Measurements from ENCODE around the gene LCN1.

The LCN1 gene

GRCh38 chr9:135517407-135517822 is 3.8 kb upstream of the LCN1 start:
- no peak for DNase-seq (ENCODE audit: low read depth, low spot score)
- TF ChIP-seq CTCF (IDR thresholded peaks at IDR 0.05; ENCODE audit: low read depth, low read length) = no peak
- in situ Hi-C loops (cut with HindIII; ENCODE audit: low sequenced_read_pairs) = no loop called here
- H3K4me3 ChIP-seq (ENCODE audit: low read depth, low read length) = no peak overlapping the region

DNA sequence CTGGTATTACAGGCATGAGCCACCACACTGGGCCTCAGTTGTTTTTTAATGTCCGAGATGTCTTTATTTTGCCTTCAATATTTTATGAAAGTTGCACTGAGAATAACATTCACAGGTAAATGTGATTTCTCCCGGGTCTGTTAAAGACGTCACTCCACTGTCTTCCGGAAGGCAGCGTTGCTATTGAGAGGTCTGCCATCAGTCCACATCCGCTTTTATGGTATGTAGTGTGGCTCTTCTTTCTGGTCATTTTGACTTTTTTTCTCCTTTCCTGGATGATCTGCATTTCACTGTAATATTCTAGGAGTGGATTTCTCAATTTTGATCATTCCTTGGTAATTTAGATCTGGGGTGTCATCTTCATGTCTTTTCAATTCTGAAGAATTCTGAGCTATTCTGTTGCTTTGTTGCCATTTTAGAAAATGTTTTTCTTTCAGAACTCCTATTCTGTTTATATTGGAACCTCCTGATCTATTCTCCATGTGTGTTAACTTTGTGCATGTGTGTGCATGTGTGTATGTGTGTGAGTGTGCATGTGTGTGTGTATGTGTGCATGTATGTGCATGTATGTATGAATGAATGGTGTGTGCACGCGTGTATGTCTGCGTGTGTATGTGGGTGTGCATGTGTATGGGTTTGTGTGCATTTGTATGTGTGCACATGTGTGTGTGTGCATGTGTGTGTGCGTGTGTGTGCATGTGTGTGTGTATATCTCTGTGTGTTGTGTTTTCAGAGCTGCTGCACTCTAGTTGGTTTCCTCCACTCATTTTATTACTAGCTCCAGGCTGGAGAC is 1.9 kb upstream of the LCN1 start:
- no peak for TF ChIP-seq CTCF (IDR thresholded peaks at IDR 0.05; ENCODE audit: low read depth, low read length)
- DNase-seq (ENCODE audit: low read depth, low spot score) = no peak
- H3K4me3 ChIP-seq (ENCODE audit: low read depth, low read length) = no peak overlapping the region
- in situ Hi-C loops (cut with HindIII; ENCODE audit: low sequenced_read_pairs) = no loop called here

DNA sequence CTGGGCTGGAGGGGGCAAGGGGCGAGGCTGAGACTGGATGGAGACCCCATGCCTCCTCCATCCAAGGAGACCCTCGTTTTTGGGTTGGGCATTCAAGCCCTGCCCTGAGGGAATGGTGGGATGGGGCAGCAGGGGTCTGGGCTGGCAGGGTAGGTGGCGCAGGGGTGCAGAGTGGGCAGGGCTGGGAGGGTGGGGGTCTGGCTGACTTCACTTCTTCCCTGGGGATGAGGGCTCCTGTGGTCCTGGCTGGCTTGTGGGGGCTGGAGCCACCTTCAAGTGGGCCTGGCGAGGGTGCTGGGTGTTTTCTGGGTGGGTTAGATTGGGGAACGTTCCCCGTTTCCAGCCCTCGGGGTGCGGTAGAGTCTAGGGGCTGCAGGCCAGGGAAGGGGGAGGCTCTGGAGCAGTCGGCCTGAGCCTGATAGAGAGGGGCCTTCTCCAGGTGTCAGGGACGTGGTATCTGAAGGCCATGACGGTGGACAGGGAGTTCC is 412 bp downstream of the LCN1 start:
- no peak overlapping the region for H3K4me3 ChIP-seq (ENCODE audit: low read depth, low read length)
- no peak for DNase-seq (ENCODE audit: low read depth, low spot score)
- in situ Hi-C loops (cut with HindIII; ENCODE audit: low sequenced_read_pairs) = no loop called here
- no peak for TF ChIP-seq CTCF (IDR thresholded peaks at IDR 0.05; ENCODE audit: low read depth, low read length)

DNA sequence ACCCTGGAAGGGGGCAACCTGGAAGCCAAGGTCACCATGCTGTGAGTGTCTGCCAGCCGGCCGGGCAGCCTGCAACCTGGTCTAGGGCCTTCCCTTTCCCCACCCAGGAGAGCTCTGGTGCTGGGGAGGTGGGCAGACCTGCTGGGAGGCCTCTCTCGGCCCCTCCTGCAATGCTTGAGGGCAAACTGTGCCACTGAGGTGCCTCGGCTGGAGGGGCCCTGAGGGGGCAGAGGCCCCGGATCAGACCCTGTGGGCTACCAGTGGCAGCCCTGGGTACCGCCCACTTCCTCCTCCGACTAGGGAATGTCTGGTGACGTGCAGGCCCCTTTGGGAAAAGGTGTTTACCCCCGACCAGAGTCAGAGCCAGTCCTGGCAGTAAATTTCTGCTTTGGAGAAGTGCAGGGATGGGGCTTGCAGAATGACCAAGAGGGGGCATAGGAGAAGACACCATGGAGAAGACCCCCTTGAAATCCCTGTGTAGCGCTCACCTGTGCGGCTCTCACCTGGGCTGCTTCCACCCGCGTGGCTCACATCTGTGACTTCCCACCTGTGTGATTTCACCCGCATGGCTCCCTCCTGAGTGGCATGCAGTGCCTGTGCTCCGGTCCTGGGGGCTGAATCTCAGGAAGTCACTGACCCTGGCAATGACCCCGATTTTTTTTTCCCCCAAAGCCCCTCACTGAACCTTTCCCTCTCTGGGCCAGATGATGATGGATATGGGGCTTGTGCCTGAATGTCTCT is 1.1 kb downstream of the LCN1 start:
- in situ Hi-C loops (cut with HindIII; ENCODE audit: low sequenced_read_pairs) = no loop called here
- no peak for DNase-seq (ENCODE audit: low read depth, low spot score)
- TF ChIP-seq CTCF (IDR thresholded peaks at IDR 0.05; ENCODE audit: low read depth, low read length) = no peak
- no peak overlapping the region for H3K4me3 ChIP-seq (ENCODE audit: low read depth, low read length)

DNA sequence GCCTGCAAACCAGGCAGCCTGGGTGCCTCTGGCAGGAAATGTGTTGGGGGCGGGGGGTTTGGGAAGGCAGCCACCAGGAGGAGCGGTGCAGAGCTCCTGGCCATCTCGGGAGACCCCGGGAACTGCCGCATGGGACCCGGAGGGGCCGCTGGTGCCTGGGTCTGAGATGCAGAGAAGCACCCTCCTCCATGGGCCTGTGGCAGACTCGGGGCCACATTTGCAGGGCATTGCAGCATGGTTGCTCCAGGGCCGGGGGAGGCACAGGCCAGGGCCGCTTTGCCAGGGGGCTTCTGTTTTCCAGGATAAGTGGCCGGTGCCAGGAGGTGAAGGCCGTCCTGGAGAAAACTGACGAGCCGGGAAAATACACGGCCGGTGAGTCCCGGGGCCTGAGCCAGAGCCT is 1.7 kb downstream of the LCN1 start:
- no peak overlapping the region for H3K4me3 ChIP-seq (ENCODE audit: low read depth, low read length)
- DNase-seq (ENCODE audit: low read depth, low spot score) = no peak
- TF ChIP-seq CTCF (IDR thresholded peaks at IDR 0.05; ENCODE audit: low read depth, low read length) = no peak
- in situ Hi-C loops (cut with HindIII; ENCODE audit: low sequenced_read_pairs) = no loop called here

DNA sequence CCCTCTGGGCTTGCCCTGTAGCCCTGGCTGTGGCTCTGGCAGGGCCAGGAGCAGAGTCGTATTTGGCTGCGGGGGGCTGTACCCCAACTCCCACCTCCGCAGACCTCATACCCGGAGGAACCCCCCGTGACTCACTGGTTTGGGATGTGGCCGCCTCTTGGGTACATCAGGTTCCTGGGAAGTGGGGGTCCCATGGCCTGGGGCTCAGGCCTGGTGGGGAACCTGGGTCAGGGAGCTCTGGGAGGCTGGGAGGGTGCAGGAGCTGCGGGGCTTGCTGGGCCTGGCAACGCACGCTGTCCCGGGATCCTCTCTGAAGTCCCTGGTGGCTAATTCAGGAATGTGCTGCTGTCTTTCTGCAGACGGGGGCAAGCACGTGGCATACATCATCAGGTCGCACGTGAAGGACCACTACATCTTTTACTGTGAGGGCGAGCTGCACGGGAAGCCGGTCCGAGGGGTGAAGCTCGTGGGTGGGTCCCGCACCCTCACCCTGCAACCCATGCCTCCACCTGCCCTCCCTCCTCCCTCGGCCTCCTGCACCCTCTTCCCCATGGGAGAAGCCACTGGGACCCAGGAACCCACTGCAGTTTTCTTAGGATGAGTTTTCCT is 2.4 kb downstream of the LCN1 start:
- H3K4me3 ChIP-seq (ENCODE audit: low read depth, low read length) = no peak overlapping the region
- DNase-seq (ENCODE audit: low read depth, low spot score) = no peak
- in situ Hi-C loops (cut with HindIII; ENCODE audit: low sequenced_read_pairs) = no loop called here
- no peak for TF ChIP-seq CTCF (IDR thresholded peaks at IDR 0.05; ENCODE audit: low read depth, low read length)

Data from astrocyte of the spinal cord (primary cell).